ENCODE results near the gene NINL.

DNA sequence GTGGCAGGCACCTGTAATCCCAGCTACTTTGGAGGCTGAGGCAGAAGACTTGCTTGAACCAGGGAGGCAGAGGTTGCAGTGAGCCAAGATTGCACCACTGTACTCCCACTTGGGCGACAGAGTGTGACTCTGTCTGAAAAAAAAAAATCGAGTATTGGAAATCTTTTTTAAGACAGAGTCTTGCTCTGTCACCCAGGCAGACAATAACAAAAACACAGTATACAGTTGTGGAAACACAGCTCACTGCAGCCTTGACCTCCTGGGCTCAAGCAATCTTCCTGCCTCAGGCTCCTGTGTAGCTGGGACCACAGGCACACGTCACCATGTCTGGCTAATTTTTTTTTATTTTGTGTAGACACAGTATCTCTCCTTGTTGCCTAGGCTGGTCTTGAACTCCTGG lies 23.4 kb upstream of the NINL start:
- TF ChIP-seq, protein P1, sequence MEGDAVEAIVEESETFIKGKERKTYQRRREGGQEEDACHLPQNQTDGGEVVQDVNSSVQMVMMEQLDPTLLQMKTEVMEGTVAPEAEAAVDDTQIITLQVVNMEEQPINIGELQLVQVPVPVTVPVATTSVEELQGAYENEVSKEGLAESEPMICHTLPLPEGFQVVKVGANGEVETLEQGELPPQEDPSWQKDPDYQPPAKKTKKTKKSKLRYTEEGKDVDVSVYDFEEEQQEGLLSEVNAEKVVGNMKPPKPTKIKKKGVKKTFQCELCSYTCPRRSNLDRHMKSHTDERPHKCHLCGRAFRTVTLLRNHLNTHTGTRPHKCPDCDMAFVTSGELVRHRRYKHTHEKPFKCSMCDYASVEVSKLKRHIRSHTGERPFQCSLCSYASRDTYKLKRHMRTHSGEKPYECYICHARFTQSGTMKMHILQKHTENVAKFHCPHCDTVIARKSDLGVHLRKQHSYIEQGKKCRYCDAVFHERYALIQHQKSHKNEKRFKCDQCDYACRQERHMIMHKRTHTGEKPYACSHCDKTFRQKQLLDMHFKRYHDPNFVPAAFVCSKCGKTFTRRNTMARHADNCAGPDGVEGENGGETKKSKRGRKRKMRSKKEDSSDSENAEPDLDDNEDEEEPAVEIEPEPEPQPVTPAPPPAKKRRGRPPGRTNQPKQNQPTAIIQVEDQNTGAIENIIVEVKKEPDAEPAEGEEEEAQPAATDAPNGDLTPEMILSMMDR (IDR thresholded peaks at IDR 0.05; ENCODE audit: low read depth, low read length, missing input control) = no peak
- TF ChIP-seq JUND (IDR thresholded peaks at IDR 0.05) = no peak
- no peak for TF ChIP-seq RAD21 (IDR thresholded peaks at IDR 0.05)
- TF ChIP-seq, protein P2, sequence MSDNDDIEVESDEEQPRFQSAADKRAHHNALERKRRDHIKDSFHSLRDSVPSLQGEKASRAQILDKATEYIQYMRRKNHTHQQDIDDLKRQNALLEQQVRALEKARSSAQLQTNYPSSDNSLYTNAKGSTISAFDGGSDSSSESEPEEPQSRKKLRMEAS (IDR thresholded peaks at IDR 0.05) = no peak
- TF ChIP-seq TAF1 (conservative IDR thresholded peaks at IDR 0.05) = no peak
- no peak for TF ChIP-seq RXRA (IDR thresholded peaks at IDR 0.05)
- TF ChIP-seq, protein P3, sequence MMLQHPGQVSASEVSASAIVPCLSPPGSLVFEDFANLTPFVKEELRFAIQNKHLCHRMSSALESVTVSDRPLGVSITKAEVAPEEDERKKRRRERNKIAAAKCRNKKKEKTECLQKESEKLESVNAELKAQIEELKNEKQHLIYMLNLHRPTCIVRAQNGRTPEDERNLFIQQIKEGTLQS (IDR thresholded peaks at IDR 0.05) = no peak
- no peak for TF ChIP-seq EGR1 (IDR thresholded peaks at IDR 0.05; ENCODE audit: low read depth in 2 of 2)
- TF ChIP-seq, protein P4, sequence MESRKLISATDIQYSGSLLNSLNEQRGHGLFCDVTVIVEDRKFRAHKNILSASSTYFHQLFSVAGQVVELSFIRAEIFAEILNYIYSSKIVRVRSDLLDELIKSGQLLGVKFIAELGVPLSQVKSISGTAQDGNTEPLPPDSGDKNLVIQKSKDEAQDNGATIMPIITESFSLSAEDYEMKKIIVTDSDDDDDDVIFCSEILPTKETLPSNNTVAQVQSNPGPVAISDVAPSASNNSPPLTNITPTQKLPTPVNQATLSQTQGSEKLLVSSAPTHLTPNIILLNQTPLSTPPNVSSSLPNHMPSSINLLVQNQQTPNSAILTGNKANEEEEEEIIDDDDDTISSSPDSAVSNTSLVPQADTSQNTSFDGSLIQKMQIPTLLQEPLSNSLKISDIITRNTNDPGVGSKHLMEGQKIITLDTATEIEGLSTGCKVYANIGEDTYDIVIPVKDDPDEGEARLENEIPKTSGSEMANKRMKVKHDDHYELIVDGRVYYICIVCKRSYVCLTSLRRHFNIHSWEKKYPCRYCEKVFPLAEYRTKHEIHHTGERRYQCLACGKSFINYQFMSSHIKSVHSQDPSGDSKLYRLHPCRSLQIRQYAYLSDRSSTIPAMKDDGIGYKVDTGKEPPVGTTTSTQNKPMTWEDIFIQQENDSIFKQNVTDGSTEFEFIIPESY (IDR thresholded peaks at IDR 0.05) = no peak
- TF ChIP-seq HNF4A (conservative IDR thresholded peaks at IDR 0.05) = no peak
- no peak for TF ChIP-seq GABPA (IDR thresholded peaks at IDR 0.05 in 1 of 2, conservative IDR thresholded peaks at IDR 0.05 in 1 of 2)
- TF ChIP-seq, protein P5, sequence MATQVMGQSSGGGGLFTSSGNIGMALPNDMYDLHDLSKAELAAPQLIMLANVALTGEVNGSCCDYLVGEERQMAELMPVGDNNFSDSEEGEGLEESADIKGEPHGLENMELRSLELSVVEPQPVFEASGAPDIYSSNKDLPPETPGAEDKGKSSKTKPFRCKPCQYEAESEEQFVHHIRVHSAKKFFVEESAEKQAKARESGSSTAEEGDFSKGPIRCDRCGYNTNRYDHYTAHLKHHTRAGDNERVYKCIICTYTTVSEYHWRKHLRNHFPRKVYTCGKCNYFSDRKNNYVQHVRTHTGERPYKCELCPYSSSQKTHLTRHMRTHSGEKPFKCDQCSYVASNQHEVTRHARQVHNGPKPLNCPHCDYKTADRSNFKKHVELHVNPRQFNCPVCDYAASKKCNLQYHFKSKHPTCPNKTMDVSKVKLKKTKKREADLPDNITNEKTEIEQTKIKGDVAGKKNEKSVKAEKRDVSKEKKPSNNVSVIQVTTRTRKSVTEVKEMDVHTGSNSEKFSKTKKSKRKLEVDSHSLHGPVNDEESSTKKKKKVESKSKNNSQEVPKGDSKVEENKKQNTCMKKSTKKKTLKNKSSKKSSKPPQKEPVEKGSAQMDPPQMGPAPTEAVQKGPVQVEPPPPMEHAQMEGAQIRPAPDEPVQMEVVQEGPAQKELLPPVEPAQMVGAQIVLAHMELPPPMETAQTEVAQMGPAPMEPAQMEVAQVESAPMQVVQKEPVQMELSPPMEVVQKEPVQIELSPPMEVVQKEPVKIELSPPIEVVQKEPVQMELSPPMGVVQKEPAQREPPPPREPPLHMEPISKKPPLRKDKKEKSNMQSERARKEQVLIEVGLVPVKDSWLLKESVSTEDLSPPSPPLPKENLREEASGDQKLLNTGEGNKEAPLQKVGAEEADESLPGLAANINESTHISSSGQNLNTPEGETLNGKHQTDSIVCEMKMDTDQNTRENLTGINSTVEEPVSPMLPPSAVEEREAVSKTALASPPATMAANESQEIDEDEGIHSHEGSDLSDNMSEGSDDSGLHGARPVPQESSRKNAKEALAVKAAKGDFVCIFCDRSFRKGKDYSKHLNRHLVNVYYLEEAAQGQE (IDR thresholded peaks at IDR 0.05) = no peak

Measured in liver (tissue), 3 donors.